ENCODE data around the gene TMEM201. TPM values are rescaled to one million over a fixed set of nuclear protein-coding genes. Genes with fewer than 3 reads are reported as not detected.

The TMEM201 gene
- total RNA-seq, 1 experiment from 2014 or later: 30.4 TPM

DNA sequence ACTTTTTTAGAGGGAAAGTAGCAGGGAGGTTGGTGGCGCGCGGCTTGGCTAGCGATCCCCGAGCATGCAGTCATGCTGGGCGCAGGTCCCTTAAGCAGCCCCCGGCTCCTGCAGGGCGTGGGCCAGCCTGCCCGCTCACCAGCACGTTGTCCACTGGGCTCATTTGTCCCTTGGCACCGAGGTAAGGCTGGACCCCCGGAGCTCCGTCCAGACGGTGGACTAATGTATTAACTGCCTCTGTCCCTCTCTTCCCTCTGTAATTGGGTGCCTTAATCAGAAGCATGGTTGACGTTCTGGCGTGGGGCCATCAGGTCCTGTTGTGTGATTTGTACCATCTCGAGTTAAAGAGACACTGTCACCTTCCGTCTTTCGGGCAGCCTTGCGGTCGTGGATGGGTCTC lies 17.7 kb downstream of the TMEM201 start:
- ATAC-seq (no peak), DNase-seq (ENCODE audit: low spot score) (no peak)
- no peak overlapping the region for H3K4me3 Mint-ChIP-seq
- ChIA-PET POLR2A (no interaction called here), CTCF (interaction anchor here (1.9 kb wide), 1 partner anchor 9 kb away, joined by 12 read pairs; no protein-coding TSS in a partner anchor)
- no peaks in the 10 kb centered on the region for H3K27me3 Mint-ChIP-seq (ENCODE audit: low read depth)
- H3K36me3 Mint-ChIP-seq: peaks cover 12% of the 10 kb centered on the region; the same call in 1 of the 2 replicates
- no peak for TF ChIP-seq FOXJ3 (CRISPR knock-in tag; IDR thresholded peaks at IDR 0.05; ENCODE audit: borderline replicate concordance)
- no peak for TF ChIP-seq ZNF138 (CRISPR knock-in tag; conservative IDR thresholded peaks at IDR 0.05)
- no peak for TF ChIP-seq RELA (CRISPR knock-in tag; IDR thresholded peaks at IDR 0.05; ENCODE audit: borderline replicate concordance)
- TF ChIP-seq, protein P1, sequence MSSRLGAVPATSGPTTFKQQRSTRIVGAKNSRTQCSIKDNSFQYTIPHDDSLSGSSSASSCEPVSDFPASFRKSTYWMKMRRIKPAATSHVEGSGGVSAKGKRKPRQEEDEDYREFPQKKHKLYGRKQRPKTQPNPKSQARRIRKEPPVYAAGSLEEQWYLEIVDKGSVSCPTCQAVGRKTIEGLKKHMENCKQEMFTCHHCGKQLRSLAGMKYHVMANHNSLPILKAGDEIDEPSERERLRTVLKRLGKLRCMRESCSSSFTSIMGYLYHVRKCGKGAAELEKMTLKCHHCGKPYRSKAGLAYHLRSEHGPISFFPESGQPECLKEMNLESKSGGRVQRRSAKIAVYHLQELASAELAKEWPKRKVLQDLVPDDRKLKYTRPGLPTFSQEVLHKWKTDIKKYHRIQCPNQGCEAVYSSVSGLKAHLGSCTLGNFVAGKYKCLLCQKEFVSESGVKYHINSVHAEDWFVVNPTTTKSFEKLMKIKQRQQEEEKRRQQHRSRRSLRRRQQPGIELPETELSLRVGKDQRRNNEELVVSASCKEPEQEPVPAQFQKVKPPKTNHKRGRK (CRISPR knock-in tag; IDR thresholded peaks at IDR 0.05; ENCODE audit: borderline replicate concordance): no peak
- no peak for TF ChIP-seq PRRX2 (CRISPR knock-in tag; IDR thresholded peaks at IDR 0.05)
- TF ChIP-seq, protein P2, sequence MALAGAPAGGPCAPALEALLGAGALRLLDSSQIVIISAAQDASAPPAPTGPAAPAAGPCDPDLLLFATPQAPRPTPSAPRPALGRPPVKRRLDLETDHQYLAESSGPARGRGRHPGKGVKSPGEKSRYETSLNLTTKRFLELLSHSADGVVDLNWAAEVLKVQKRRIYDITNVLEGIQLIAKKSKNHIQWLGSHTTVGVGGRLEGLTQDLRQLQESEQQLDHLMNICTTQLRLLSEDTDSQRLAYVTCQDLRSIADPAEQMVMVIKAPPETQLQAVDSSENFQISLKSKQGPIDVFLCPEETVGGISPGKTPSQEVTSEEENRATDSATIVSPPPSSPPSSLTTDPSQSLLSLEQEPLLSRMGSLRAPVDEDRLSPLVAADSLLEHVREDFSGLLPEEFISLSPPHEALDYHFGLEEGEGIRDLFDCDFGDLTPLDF (CRISPR knock-in tag; IDR thresholded peaks at IDR 0.05): no peak
- no peak for TF ChIP-seq TEAD1 (CRISPR knock-in tag; IDR thresholded peaks at IDR 0.05)
- no peak for TF ChIP-seq SMAD4 (CRISPR knock-in tag; IDR thresholded peaks at IDR 0.05)
- TF ChIP-seq NFYB (CRISPR knock-in tag; conservative IDR thresholded peaks at IDR 0.05; ENCODE audit: low read depth): no peak
- no peak for TF ChIP-seq ZNF416 (CRISPR knock-in tag; IDR thresholded peaks at IDR 0.05)
- no peak for TF ChIP-seq CBFB (CRISPR knock-in tag; IDR thresholded peaks at IDR 0.05; ENCODE audit: low read depth)
- no peaks in the 10 kb centered on the region for H3K4me1 Mint-ChIP-seq
- peak overlapping the region; percentile 78; the same call in 1 of the 2 replicates for H3K27ac Mint-ChIP-seq
- H3K9me3 Mint-ChIP-seq: no peaks in the 10 kb centered on the region

DNA sequence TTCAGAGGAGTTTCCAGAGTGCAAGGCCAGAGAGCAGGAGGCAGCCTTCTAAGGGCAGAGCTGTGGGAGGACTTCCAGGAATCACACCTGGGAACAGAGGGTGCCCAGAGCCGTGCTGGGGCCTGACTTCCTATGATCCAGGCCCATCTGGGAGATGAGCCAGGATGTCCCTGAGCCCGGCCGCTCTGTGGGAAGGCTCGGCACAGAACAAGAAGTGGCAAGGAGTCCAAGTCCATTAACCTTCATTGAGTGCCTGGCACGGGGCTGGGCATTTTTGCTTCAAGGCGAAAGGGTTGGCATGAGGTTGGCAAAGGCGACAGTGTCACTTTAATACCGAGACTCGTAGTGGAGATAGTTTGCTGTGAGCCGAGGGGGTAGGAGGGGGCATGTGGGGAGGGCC lies 18.2 kb downstream of the TMEM201 start:
- ChIA-PET CTCF (interaction anchor here (1.5 kb wide), 1 partner anchor 9 kb away, joined by 6 read pairs; no protein-coding TSS in a partner anchor), POLR2A (no interaction called here)
- DNase-seq (ENCODE audit: low spot score): no peak
- no peaks in the 10 kb centered on the region for H3K27me3 Mint-ChIP-seq (ENCODE audit: low read depth)
- H3K4me3 Mint-ChIP-seq: no peak overlapping the region
- ATAC-seq: no peak
- H3K36me3 Mint-ChIP-seq: peaks cover 13% of the 10 kb centered on the region; the same call in 1 of the 2 replicates
- no peaks in the 10 kb centered on the region for H3K9me3 Mint-ChIP-seq
- peak overlapping the region; percentile 78; the same call in 1 of the 2 replicates for H3K27ac Mint-ChIP-seq
- no peaks in the 10 kb centered on the region for H3K4me1 Mint-ChIP-seq
- TF ChIP-seq KAT7 (CRISPR knock-in tag; IDR thresholded peaks at IDR 0.05; ENCODE audit: borderline replicate concordance) (no peak), IRF2 (CRISPR knock-in tag; IDR thresholded peaks at IDR 0.05; ENCODE audit: borderline replicate concordance, low read depth) (no peak)

DNA sequence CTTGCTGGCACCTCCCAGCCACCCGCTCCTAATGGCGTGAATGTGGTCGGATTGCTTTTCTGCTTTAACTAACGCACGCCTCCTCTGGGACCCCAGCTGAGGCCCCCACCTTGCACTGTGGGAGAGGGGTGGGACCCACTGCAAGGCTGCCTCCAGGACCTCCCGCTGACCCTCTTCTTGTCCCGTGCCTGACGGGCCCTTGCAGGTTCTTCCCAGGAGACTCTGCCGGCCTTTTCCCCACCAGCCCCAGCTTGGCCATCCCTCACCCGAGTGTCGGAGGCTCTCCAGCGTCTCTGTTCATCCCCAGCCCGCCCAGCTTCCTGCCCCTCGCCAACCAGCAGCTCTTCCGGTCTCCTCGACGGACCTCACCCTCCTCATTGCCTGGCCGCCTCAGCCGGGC lies 18.6 kb downstream of the TMEM201 start:
- ChIA-PET POLR2A (no interaction called here), CTCF (interaction anchor here (1.5 kb wide), 1 partner anchor 8 kb away, joined by 6 read pairs; no protein-coding TSS in a partner anchor)
- no peak overlapping the region for H3K4me3 Mint-ChIP-seq
- H3K9me3 Mint-ChIP-seq: no peaks in the 10 kb centered on the region
- no peak for ATAC-seq
- no peaks in the 10 kb centered on the region for H3K27me3 Mint-ChIP-seq (ENCODE audit: low read depth)
- no peak overlapping the region for H3K27ac Mint-ChIP-seq
- H3K36me3 Mint-ChIP-seq: peaks cover 13% of the 10 kb centered on the region; the same call in 1 of the 2 replicates
- DNase-seq (ENCODE audit: low spot score): no peak
- H3K4me1 Mint-ChIP-seq: no peaks in the 10 kb centered on the region
- TF ChIP-seq ZNF232 (CRISPR knock-in tag; IDR thresholded peaks at IDR 0.05) (no peak), SMAD4 (CRISPR knock-in tag; IDR thresholded peaks at IDR 0.05) (no peak), TCF7 (CRISPR knock-in tag; IDR thresholded peaks at IDR 0.05; ENCODE audit: low read depth) (no peak), NFYB (CRISPR knock-in tag; conservative IDR thresholded peaks at IDR 0.05; ENCODE audit: low read depth) (no peak), PRRX2 (CRISPR knock-in tag; IDR thresholded peaks at IDR 0.05) (no peak), ZNF138 (CRISPR knock-in tag; conservative IDR thresholded peaks at IDR 0.05) (no peak), ZNF396 (CRISPR knock-in tag; IDR thresholded peaks at IDR 0.05; ENCODE audit: borderline replicate concordance) (no peak), NR2C2 (CRISPR knock-in tag; IDR thresholded peaks at IDR 0.05) (no peak), GRHL2 (CRISPR knock-in tag; IDR thresholded peaks at IDR 0.05; ENCODE audit: insufficient replicate concordance, severe bottlenecking) (no peak), CREM (CRISPR knock-in tag; IDR thresholded peaks at IDR 0.05) (no peak)
- TF ChIP-seq, protein P3, sequence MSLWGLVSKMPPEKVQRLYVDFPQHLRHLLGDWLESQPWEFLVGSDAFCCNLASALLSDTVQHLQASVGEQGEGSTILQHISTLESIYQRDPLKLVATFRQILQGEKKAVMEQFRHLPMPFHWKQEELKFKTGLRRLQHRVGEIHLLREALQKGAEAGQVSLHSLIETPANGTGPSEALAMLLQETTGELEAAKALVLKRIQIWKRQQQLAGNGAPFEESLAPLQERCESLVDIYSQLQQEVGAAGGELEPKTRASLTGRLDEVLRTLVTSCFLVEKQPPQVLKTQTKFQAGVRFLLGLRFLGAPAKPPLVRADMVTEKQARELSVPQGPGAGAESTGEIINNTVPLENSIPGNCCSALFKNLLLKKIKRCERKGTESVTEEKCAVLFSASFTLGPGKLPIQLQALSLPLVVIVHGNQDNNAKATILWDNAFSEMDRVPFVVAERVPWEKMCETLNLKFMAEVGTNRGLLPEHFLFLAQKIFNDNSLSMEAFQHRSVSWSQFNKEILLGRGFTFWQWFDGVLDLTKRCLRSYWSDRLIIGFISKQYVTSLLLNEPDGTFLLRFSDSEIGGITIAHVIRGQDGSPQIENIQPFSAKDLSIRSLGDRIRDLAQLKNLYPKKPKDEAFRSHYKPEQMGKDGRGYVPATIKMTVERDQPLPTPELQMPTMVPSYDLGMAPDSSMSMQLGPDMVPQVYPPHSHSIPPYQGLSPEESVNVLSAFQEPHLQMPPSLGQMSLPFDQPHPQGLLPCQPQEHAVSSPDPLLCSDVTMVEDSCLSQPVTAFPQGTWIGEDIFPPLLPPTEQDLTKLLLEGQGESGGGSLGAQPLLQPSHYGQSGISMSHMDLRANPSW (CRISPR knock-in tag; conservative IDR thresholded peaks at IDR 0.05; ENCODE audit: low read depth): no peak
- TF ChIP-seq, protein P4, sequence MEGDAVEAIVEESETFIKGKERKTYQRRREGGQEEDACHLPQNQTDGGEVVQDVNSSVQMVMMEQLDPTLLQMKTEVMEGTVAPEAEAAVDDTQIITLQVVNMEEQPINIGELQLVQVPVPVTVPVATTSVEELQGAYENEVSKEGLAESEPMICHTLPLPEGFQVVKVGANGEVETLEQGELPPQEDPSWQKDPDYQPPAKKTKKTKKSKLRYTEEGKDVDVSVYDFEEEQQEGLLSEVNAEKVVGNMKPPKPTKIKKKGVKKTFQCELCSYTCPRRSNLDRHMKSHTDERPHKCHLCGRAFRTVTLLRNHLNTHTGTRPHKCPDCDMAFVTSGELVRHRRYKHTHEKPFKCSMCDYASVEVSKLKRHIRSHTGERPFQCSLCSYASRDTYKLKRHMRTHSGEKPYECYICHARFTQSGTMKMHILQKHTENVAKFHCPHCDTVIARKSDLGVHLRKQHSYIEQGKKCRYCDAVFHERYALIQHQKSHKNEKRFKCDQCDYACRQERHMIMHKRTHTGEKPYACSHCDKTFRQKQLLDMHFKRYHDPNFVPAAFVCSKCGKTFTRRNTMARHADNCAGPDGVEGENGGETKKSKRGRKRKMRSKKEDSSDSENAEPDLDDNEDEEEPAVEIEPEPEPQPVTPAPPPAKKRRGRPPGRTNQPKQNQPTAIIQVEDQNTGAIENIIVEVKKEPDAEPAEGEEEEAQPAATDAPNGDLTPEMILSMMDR (IDR thresholded peaks at IDR 0.05): no peak

Measured in WTC11 (cell line).